Measurements from ENCODE around the gene LMO7. TPM values are rescaled to one million over a fixed set of nuclear protein-coding genes. Genes with fewer than 3 reads are reported as not detected.
A peak's percentile ranks its signal among the peaks of the same experiment; 100 is the strongest.

LMO7 gene
- total and polyA plus RNA-seq, 4 donors: 75.9 to 679 (median 214) TPM

DNA sequence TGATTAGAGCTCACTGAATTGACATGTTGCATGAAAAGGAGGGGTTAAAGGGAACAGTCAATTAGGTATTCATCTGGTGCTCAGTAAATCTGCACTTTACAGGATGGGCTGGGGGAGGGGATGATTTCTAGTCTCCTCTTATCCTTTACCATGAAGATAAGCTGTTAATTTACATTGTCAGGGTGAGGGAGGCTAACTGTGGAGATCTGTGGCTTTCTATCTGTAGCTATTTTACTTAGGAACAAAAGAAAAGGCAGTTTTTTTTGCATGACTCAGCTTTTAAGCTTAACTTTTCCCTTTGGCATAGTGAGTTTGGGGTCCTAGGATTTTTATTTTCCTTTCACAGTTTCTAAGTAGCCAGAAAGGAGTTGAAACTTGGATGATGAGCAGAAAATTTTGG is 253.3 kb downstream of the LMO7 start:
- H3K27ac ChIP-seq (ENCODE audit: low read depth in 1 of 2, low read length in 1 of 2): no peak overlapping the region
- no peaks in the 10 kb centered on the region for H3K27me3 ChIP-seq (ENCODE audit: control insufficient read depth in 3 of 3, insufficient read depth in 3 of 3, low read length in 2 of 3)
- ATAC-seq (ENCODE audit: insufficient read depth, low FRiP score) (no peak), DNase-seq (no peak)
- H3K9me3 ChIP-seq (ENCODE audit: control insufficient read depth in 4 of 4, insufficient read depth in 3 of 4, low read length in 3 of 4): no peaks in the 10 kb centered on the region
- TF ChIP-seq, protein P1, sequence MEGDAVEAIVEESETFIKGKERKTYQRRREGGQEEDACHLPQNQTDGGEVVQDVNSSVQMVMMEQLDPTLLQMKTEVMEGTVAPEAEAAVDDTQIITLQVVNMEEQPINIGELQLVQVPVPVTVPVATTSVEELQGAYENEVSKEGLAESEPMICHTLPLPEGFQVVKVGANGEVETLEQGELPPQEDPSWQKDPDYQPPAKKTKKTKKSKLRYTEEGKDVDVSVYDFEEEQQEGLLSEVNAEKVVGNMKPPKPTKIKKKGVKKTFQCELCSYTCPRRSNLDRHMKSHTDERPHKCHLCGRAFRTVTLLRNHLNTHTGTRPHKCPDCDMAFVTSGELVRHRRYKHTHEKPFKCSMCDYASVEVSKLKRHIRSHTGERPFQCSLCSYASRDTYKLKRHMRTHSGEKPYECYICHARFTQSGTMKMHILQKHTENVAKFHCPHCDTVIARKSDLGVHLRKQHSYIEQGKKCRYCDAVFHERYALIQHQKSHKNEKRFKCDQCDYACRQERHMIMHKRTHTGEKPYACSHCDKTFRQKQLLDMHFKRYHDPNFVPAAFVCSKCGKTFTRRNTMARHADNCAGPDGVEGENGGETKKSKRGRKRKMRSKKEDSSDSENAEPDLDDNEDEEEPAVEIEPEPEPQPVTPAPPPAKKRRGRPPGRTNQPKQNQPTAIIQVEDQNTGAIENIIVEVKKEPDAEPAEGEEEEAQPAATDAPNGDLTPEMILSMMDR (IDR thresholded peaks at IDR 0.05; ENCODE audit: control extremely low read depth, extremely low read depth): no peak
- no peak overlapping the region for H3K9ac ChIP-seq (ENCODE audit: insufficient read depth in 1 of 2, low read length in 2 of 2)
- no peaks in the 10 kb centered on the region for H3K4me1 ChIP-seq (ENCODE audit: control insufficient read depth in 5 of 5, insufficient read depth in 5 of 5, low read length in 5 of 5)
- H3K4me3 ChIP-seq: no peak overlapping the region
- H3K36me3 ChIP-seq (ENCODE audit: control insufficient read depth in 4 of 4, insufficient read depth in 4 of 4, low read length in 4 of 4): no peaks in the 10 kb centered on the region

DNA sequence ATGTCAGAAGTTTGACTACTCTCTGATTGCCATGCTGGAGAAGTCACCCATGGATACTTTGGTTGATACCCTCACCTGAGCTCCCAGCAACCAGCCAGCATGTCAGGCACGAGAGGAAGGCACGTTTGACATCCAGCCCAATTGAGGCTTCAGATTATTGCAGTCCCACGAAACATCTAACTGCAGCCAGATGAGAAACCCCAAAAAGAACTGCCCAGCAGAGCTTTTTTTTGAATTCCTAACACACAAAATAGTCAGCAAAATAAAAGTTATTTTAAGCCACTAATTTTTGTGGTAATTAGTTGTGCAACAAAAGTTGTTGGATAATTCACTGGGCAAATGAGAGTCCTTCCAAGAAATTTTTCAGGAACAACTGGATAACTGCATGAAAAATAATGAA is 259.0 kb downstream of the LMO7 start:
- no peaks in the 10 kb centered on the region for H3K4me1 ChIP-seq (ENCODE audit: control insufficient read depth in 5 of 5, insufficient read depth in 5 of 5, low read length in 5 of 5)
- TF ChIP-seq, protein P1 (IDR thresholded peaks at IDR 0.05; ENCODE audit: control extremely low read depth, extremely low read depth): no peak
- no peak overlapping the region for H3K4me3 ChIP-seq
- no peaks in the 10 kb centered on the region for H3K36me3 ChIP-seq (ENCODE audit: control insufficient read depth in 4 of 4, insufficient read depth in 4 of 4, low read length in 4 of 4)
- H3K9ac ChIP-seq (ENCODE audit: insufficient read depth in 1 of 2, low read length in 2 of 2): no peak overlapping the region
- no peak overlapping the region for H3K27ac ChIP-seq (ENCODE audit: low read depth in 1 of 2, low read length in 1 of 2)
- 73 to 75% methylated on average over 3 of the region's 3 CpGs for WGBS, 2 donors
- H3K9me3 ChIP-seq (ENCODE audit: control insufficient read depth in 4 of 4, insufficient read depth in 3 of 4, low read length in 3 of 4): peaks cover 0 to 2% (median 0%) of the 10 kb centered on the region in 4 donors
- ATAC-seq (ENCODE audit: insufficient read depth, low FRiP score) (no peak), DNase-seq (no peak)
- no peaks in the 10 kb centered on the region for H3K27me3 ChIP-seq (ENCODE audit: control insufficient read depth in 3 of 3, insufficient read depth in 3 of 3, low read length in 2 of 3)

DNA sequence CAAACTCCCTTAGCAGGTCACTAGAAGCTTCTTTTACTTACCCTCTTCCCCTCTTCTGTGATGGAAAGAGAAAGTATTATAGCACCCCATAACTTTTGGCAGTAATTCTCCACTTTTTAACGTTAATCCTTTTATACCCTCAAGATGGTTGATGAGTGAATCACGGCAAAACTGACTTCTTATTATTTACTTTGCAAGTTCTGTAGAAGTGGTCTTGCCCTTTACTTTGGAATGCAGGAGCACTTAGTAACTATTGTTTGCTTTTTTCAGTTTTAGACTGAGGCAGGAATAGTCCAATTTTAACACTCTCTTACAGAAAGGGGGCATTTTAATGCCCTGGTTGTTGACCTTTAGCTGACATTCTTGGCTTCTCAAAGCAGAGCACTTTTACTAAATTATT is 260.1 kb downstream of the LMO7 start:
- TF ChIP-seq, protein P1 (IDR thresholded peaks at IDR 0.05; ENCODE audit: control extremely low read depth, extremely low read depth): no peak
- peak; percentile 72 for ATAC-seq (ENCODE audit: insufficient read depth, low FRiP score)
- H3K27ac ChIP-seq (ENCODE audit: low read depth in 1 of 2, low read length in 1 of 2): no peak overlapping the region
- no peak overlapping the region for H3K4me3 ChIP-seq
- DNase-seq: no peak
- no peaks in the 10 kb centered on the region for H3K27me3 ChIP-seq (ENCODE audit: control insufficient read depth in 3 of 3, insufficient read depth in 3 of 3, low read length in 2 of 3)
- no peaks in the 10 kb centered on the region for H3K36me3 ChIP-seq (ENCODE audit: control insufficient read depth in 4 of 4, insufficient read depth in 4 of 4, low read length in 4 of 4)
- WGBS, 2 donors: 56 to 79% methylated on average over 2 of the region's 2 CpGs
- no peaks in the 10 kb centered on the region for H3K4me1 ChIP-seq (ENCODE audit: control insufficient read depth in 5 of 5, insufficient read depth in 5 of 5, low read length in 5 of 5)
- peaks cover 0 to 2% (median 0%) of the 10 kb centered on the region in 4 donors for H3K9me3 ChIP-seq (ENCODE audit: control insufficient read depth in 4 of 4, insufficient read depth in 3 of 4, low read length in 3 of 4)
- H3K9ac ChIP-seq (ENCODE audit: insufficient read depth in 1 of 2, low read length in 2 of 2): no peak overlapping the region

DNA sequence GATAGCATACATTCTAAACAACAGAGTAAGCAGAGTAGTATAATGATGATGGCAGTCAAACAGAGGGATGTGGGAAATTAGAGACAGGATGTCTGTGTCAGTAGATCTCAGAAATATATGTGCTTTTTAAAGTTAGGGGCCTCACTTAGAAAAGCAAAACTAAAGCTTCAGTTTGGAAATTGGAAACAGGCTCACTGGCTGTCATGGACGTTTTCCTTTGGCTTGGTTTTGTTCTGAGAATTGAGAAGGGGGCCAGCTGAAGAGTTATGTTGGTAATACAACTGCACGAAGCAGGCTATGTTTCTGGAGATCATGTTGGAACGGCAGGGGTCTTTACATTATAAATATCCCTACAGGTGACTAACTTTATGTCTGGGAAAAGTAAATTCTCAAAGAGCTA is 261.3 kb downstream of the LMO7 start:
- TF ChIP-seq, protein P1 (IDR thresholded peaks at IDR 0.05; ENCODE audit: control extremely low read depth, extremely low read depth): no peak
- H3K27me3 ChIP-seq (ENCODE audit: control insufficient read depth in 3 of 3, insufficient read depth in 3 of 3, low read length in 2 of 3): no peaks in the 10 kb centered on the region
- 51 to 56% methylated on average over 3 of the region's 3 CpGs for WGBS, 2 donors
- H3K4me3 ChIP-seq: no peak overlapping the region
- DNase-seq: no peak
- peaks cover 0 to 2% (median 0%) of the 10 kb centered on the region in 4 donors for H3K9me3 ChIP-seq (ENCODE audit: control insufficient read depth in 4 of 4, insufficient read depth in 3 of 4, low read length in 3 of 4)
- no peak overlapping the region for H3K9ac ChIP-seq (ENCODE audit: insufficient read depth in 1 of 2, low read length in 2 of 2)
- no peaks in the 10 kb centered on the region for H3K36me3 ChIP-seq (ENCODE audit: control insufficient read depth in 4 of 4, insufficient read depth in 4 of 4, low read length in 4 of 4)
- H3K4me1 ChIP-seq (ENCODE audit: control insufficient read depth in 5 of 5, insufficient read depth in 5 of 5, low read length in 5 of 5): no peaks in the 10 kb centered on the region
- no peak overlapping the region for H3K27ac ChIP-seq (ENCODE audit: low read depth in 1 of 2, low read length in 1 of 2)
- no peak for ATAC-seq (ENCODE audit: insufficient read depth, low FRiP score)

All from lung (tissue), 12 donors.